Suprapubic skin (tissue), 4 donors: ENCODE measurements around the gene CDH13. TPM values are rescaled to one million over a fixed set of nuclear protein-coding genes. Genes with fewer than 3 reads are reported as not detected.

ENCODE experiments used
- DNase-seq, 2 donors: peaks; one replicate each; pipeline ENCODE4 v3.0.0-alpha.2; 2019; ENCODE audit warnings: low spot score in 2 of 2
- H3K27ac ChIP-seq: fragments of 200-600 bp; sonication (generic); one replicate; pipeline ENCODE4 v1.5.1; 2019
- H3K27me3 ChIP-seq: fragments of 200-600 bp; sonication (generic); one replicate; pipeline ENCODE4 v1.5.1; 2019
- H3K36me3 ChIP-seq: fragments of 200-600 bp; sonication (generic); one replicate; pipeline ENCODE4 v1.5.1; 2019
- H3K4me1 ChIP-seq: fragments of 200-600 bp; sonication (generic); one replicate; pipeline ENCODE4 v1.5.1; 2019
- H3K4me3 ChIP-seq: fragments of 200-600 bp; sonication (generic); one replicate; pipeline ENCODE4 v1.5.1; 2019; ENCODE audit warnings: mild to moderate bottlenecking
- H3K9me3 ChIP-seq: fragments of 200-600 bp; sonication (generic); one replicate; pipeline ENCODE4 v1.5.1; 2019
- EP300 ChIP-seq: sonication (generic); formaldehyde crosslinking; IDR thresholded peaks from one replicate; pipeline ENCODE4 v1.6.1; 2017; ENCODE audit warnings: antibody characterized with exemption
- POLR2A ChIP-seq, 2 donors: fragments of 450-650 bp; IDR thresholded peaks; one replicate each; pipeline ENCODE4 v1.6.1; 2017; ENCODE audit warnings: antibody characterized with exemption in 2 of 2, mild to moderate bottlenecking in 2 of 2, moderate library complexity in 2 of 2
- POLR2AphosphoS5 ChIP-seq, 3 donors: sonication (generic); formaldehyde crosslinking; IDR thresholded peaks; one replicate each; pipeline ENCODE4 v1.6.1; 2017; ENCODE audit warnings: antibody characterized with exemption in 3 of 3
- WGBS: methylation state at CpG from one replicate; pipeline ENCODE4 v1.1.5; 2018; 5-methylcytosine and 5-hydroxymethylcytosine counted together
- total RNA-seq, 4 donors: library from RNA; depleted of rRNA; stranded (reverse); fragments of >200 nt; gene quantifications; one replicate each; pipeline ENCODE4 v1.1.0, GENCODE V29; 2016
- TF ChIP-seq, protein P1 (sequence below), 2 donors: fragments of 200-600 bp in 1 of 2; fragments of 450-650 bp in 1 of 2; sonication (generic) in 1 of 2; IDR thresholded peaks; one replicate each; pipeline ENCODE4 v1.5.1; 2016 to 2019; ENCODE audit warnings: antibody characterized with exemption in 2 of 2, mild to moderate bottlenecking in 1 of 2, moderate library complexity in 1 of 2

Gene CDH13
- total RNA-seq, 4 donors from 2014 or later: 90.4 to 176 (median 139) TPM

DNA sequence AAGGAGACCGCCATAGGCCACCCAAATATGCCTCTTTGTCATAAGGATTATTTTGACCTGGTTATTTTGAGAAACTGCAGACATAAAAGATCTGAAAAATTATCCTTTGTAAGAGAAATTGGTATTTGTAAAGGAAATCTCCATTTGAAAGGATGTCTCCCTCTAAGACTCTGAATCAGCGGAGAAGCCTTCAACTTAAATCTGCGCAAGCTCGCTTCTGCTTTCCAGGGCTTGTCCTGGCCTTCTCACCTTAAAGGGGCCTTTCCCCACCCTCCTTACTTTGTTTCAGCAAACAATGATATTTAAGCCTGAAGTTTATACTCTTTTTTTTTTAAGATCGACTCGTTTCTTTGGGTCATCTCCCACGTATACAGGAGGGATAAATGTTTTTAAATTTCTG is 1215.5 kb downstream of the CDH13 start:
- Histone ChIP-seq H3K9me3 (no peaks in the 10 kb centered on the region), H3K4me1 (no peaks in the 10 kb centered on the region), H3K27ac (no peak overlapping the region), H3K4me3 (no peak overlapping the region), H3K36me3 (no peaks in the 10 kb centered on the region), H3K27me3 (peaks cover 11% of the 10 kb centered on the region)
- WGBS: 87% methylated on average over 7 of the region's 7 CpGs
- TF ChIP-seq, protein P1, sequence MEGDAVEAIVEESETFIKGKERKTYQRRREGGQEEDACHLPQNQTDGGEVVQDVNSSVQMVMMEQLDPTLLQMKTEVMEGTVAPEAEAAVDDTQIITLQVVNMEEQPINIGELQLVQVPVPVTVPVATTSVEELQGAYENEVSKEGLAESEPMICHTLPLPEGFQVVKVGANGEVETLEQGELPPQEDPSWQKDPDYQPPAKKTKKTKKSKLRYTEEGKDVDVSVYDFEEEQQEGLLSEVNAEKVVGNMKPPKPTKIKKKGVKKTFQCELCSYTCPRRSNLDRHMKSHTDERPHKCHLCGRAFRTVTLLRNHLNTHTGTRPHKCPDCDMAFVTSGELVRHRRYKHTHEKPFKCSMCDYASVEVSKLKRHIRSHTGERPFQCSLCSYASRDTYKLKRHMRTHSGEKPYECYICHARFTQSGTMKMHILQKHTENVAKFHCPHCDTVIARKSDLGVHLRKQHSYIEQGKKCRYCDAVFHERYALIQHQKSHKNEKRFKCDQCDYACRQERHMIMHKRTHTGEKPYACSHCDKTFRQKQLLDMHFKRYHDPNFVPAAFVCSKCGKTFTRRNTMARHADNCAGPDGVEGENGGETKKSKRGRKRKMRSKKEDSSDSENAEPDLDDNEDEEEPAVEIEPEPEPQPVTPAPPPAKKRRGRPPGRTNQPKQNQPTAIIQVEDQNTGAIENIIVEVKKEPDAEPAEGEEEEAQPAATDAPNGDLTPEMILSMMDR (IDR thresholded peaks at IDR 0.05): no peak
- no peak for TF ChIP-seq POLR2A (IDR thresholded peaks at IDR 0.05)
- no peak for TF ChIP-seq POLR2AphosphoS5 (IDR thresholded peaks at IDR 0.05)
- no peak for TF ChIP-seq EP300
- peak in 1 of 2 donors; percentile 2 for DNase-seq

- peak in 1 of 2 donors; percentile 24 for DNase-seq
- no peak for TF ChIP-seq EP300
- TF ChIP-seq POLR2A (IDR thresholded peaks at IDR 0.05): no peak
- TF ChIP-seq POLR2AphosphoS5 (IDR thresholded peaks at IDR 0.05): no peak
- TF ChIP-seq, protein P1 (IDR thresholded peaks at IDR 0.05): no peak
- WGBS: 69% methylated on average over 9 of the region's 9 CpGs
Observed at GRCh38 chr16:83842756-83843507, 1216.2 kb downstream of the CDH13 start.

GRCh38 chr16:83843657-83844056 is 1216.9 kb downstream of the CDH13 start:
- Histone ChIP-seq H3K9me3 (no peaks in the 10 kb centered on the region), H3K27ac (no peak overlapping the region), H3K27me3 (no peaks in the 10 kb centered on the region), H3K4me1 (no peaks in the 10 kb centered on the region), H3K4me3 (no peak overlapping the region), H3K36me3 (no peaks in the 10 kb centered on the region)
- TF ChIP-seq, protein P1 (IDR thresholded peaks at IDR 0.05): no peak
- TF ChIP-seq EP300 (no peak), POLR2AphosphoS5 (IDR thresholded peaks at IDR 0.05) (no peak), POLR2A (IDR thresholded peaks at IDR 0.05) (no peak)
- DNase-seq: no peak
- WGBS: 70% methylated on average over 10 of the region's 10 CpGs

More at GRCh38 chr16:83842756-83843507, 1216.2 kb downstream of the CDH13 start:
- no peaks in the 10 kb centered on the region for H3K9me3 ChIP-seq
- no peak overlapping the region for H3K4me3 ChIP-seq
- H3K27me3 ChIP-seq: peaks cover 5% of the 10 kb centered on the region
- H3K27ac ChIP-seq: no peak overlapping the region
- H3K36me3 ChIP-seq: no peaks in the 10 kb centered on the region
- H3K4me1 ChIP-seq: no peaks in the 10 kb centered on the region

DNA sequence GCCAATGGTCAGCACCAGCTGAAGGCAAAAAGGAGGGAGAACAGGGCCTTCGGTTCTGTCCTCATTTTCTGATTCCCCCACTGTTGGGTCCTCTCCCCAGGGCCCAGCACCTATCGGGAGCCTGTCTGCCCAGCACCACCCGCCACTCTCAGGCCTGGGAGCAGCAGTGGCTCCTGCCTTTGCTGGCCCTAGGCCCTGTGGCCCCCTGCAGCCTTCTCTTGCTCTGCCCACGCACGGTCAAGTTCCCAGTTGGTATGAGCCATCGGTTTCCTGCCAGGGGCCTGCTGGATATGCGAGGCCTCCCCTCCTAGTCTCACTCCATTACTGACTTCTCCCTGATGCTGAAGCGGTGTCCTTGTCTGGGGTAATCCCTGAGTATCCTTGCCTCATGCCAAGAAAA is 1218.5 kb downstream of the CDH13 start:
- H3K4me1 ChIP-seq: no peaks in the 10 kb centered on the region
- H3K27me3 ChIP-seq: no peaks in the 10 kb centered on the region
- no peak overlapping the region for H3K4me3 ChIP-seq
- DNase-seq: no peak
- TF ChIP-seq POLR2AphosphoS5 (IDR thresholded peaks at IDR 0.05): no peak
- TF ChIP-seq, protein P1 (IDR thresholded peaks at IDR 0.05): no peak
- TF ChIP-seq POLR2A (IDR thresholded peaks at IDR 0.05): no peak
- TF ChIP-seq EP300: no peak
- H3K9me3 ChIP-seq: no peaks in the 10 kb centered on the region
- no peaks in the 10 kb centered on the region for H3K36me3 ChIP-seq
- no peak overlapping the region for H3K27ac ChIP-seq
- 98% methylated on average over 8 of the region's 8 CpGs for WGBS

DNA sequence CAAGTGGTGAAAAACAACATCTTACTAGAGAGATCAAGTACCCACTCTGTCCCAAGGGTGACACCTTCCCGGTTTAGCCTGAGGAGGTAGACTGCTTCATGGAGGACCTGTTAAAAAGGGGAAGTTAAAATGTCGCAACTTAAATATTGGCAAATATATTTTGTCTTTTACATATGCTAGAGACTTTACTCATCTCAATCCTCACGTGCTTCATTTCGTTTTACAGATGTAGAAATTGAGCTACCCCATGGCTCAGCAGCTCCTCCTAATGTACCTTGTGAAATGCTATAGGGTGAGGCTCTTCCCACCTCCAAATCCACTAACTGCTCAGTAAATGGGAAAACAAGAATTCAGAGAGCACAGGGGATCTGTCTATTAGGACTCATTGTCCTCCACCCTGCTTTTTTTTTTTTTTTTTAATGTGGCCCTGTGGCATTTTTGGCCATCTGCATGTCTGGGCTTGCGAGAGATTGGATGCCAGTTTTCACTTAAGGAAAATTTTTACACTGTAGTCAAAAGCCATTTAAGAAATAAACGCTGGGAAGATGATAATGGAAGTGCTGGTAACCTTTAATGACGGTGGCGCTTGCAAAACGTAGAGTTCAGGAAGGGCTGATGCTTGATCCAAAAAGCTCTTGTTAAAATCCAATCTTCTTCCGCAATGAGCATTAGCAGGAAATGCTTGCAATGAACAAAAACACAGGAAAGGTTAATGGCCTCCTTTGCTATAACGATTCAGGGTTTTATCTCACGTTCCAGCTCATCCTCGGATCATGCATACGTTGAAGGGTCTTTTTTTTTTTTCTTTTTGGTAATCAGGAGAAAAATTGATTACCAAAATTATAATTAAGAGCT is 1220.8 kb downstream of the CDH13 start:
- WGBS: 72% methylated on average over 14 of the region's 14 CpGs
- no peaks in the 10 kb centered on the region for H3K36me3 ChIP-seq
- DNase-seq: no peak

More for the DNA sequence above, 1220.8 kb downstream of the CDH13 start:
- Histone ChIP-seq H3K4me1 (no peaks in the 10 kb centered on the region), H3K27ac (no peak overlapping the region), H3K27me3 (no peaks in the 10 kb centered on the region), H3K9me3 (no peaks in the 10 kb centered on the region), H3K4me3 (no peak overlapping the region)
- TF ChIP-seq EP300 (no peak), POLR2A (IDR thresholded peaks at IDR 0.05) (no peak)
